Superior temporal gyrus (tissue), 1 donor: Measurements from ENCODE around the gene ZBTB2.

Source experiments
- DNase-seq: peaks from one replicate; pipeline ENCODE4 v3.0.0-alpha.2; 2016; ENCODE audit errors: extremely low spot score

ZBTB2 gene, protein sequence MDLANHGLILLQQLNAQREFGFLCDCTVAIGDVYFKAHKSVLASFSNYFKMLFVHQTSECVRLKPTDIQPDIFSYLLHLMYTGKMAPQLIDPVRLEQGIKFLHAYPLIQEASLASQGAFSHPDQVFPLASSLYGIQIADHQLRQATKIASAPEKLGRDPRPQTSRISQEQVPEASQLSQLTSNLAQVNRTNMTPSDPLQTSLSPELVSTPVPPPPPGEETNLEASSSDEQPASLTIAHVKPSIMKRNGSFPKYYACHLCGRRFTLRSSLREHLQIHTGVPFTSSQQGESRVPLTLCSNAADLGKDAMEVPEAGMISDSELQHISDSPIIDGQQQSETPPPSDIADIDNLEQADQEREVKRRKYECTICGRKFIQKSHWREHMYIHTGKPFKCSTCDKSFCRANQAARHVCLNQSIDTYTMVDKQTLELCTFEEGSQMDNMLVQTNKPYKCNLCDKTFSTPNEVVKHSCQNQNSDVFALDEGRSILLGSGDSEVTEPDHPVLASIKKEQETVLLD

GRCh38 chr6:151391471-151392413 is at the start of gene ZBTB2:
Gene ZBTB2, minus strand, starts transcription at chr6:151391559. Its CDS starts 17,922 bp downstream, at chr6:151373637.
- DNase-seq, result peak; percentile 71

DNA sequence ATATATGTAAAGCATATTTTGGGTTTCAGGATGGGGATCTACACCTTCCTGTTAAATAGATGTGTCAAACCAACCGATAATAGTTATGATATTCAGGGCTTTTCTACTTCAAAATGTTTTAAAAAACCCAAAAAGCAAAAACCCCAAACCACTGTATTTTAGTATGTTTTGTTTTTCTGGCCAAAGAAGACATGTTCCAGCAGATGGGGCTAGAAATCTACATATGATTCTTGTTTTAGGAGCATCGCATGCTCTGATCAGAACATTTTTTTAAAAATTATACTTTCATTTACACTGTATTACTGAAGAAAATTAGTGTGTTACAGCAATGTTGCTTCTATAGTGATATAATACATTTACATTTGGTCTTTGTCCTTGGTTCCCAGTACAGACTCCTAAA is 49.6 kb upstream of the ZBTB2 start:
- peak; percentile 69 for DNase-seq

DNA sequence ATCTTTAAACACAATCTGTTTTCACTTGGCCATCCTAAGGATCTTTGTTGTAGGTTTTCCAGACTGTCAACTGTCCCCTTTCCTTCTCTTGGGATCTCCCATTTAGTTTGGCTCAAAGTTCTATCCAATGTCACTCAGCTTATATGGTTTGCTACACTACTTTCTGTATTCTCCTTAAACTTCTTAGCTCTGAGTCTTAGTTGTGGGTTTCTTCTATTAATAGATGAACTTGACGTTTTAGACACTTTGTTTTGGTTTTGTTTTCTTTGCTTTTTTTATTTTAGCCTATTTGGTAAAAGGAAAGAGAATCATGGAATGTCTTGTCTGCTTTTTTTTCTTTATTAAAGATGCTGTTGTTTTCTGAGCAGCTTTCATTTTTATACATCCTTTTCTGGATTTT is 49.1 kb upstream of the ZBTB2 start:
- no peak for DNase-seq

GRCh38 chr6:151437401-151437800 is 46.0 kb upstream of the ZBTB2 start:
- no peak for DNase-seq

- DNase-seq, result no peak
Observed at GRCh38 chr6:151436802-151437201, 45.4 kb upstream of the ZBTB2 start.

- no peak for DNase-seq
Observed at GRCh38 chr6:151436300-151436699, 44.9 kb upstream of the ZBTB2 start.

DNA sequence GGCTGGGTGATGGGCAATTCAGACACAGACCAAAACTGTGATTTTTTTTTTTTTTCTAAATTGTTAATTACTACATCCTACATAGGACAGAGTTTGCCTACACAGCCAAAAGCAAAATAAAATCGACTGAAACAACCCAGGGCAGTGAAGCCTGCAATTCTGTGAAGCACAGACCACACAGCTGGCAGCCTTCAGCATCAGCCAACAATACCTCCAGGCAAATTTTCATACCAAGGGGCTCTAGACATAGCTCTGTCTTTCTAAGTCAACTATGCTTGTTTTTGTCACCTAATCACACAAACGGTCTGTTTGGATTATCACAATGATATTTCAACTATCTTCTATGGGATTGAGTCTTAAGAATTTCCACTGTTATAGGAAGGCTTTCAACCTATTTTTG is 43.0 kb upstream of the ZBTB2 start:
- no peak for DNase-seq

DNA sequence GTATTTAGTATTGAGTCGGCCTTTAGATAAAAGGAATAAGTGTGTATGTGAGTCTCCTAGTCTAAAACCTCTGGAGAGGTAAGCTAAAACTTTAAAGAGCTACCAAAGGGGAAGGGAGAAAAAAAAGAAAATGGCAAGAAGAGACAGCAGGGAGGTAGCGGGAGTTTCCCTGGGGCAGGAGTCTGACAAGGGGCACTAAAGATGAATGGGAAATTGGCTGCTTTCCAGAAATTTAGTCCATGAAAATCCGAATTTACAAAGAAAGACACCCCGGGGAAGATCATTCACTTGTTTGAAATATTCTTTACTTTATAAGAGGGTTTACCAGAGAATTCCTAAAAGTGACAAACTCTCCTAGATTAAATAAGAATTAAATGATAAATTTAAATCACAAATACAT is 41.3 kb upstream of the ZBTB2 start:
- no peak for DNase-seq

DNA sequence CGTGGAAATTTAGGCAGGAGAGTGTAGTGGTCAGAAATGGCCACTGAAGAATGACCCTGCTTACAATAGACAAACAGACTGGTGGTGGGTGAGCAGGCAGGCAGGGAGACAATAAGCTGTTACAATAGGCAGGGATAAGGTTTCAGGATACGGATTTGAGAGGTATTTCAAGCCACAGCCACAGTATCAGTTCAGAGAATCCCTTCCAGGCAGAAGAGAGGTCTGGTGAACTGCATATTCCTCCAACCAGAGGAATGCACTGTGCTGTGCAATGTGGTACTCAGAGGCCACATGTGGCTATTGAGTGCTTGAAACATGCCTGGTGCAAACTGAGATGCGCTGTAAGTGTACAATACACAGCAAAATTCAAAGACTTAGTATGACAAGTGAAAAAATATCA is 40.0 kb upstream of the ZBTB2 start:
- no peak for DNase-seq

GRCh38 chr6:151430886-151431285 is 39.5 kb upstream of the ZBTB2 start:
- no peak for DNase-seq

DNA sequence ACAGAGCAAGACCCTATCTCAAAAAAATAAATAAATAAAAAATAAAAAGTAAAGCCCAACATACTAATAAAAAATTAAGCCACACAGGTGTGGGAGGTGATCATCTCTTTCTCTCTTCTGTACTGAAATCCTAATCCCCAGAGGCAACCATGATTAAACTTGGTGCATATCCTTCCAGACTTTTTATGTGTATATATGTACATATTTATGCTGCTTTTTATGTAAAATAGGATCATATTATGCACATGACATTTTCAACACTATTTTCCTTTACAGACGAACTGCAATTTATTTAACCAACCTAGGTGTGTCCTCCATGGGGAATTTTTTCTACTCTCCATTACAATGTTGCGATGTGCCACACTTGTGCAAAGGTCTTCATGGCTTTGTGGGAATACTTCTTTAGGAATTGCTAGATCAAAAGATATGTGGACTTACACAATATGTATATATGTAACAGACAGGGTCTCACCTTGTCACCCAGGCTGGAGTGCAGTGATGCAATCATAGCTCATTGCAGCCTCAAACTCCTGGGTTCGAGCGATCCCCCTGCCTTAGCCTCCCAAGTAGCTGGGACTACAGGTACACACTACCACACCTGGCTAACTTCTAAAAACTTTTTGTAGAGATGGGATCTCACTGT is 36.9 kb upstream of the ZBTB2 start:
- DNase-seq, result no peak

GRCh38 chr6:151425561-151425960 is 34.2 kb upstream of the ZBTB2 start:
- no peak for DNase-seq

DNA sequence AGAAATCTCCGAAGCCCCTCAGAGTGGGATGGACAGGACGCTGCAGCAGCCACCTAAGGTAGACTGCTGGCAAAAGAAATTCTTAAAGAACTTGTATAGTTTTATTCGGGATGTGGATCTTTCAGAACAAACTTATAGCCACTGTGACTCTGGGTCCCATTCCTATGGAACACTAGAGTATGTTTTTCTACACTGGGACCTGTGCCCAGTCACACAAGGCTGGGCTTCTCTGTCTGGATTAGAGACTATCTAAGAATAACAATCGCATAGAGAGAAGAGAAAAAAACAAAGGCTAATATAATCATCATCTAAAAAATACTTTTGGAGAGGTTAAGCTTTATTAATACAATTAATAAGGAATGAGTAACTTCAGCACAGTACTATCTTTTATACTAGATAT is 31.6 kb upstream of the ZBTB2 start:
- DNase-seq, result peak; percentile 62

GRCh38 chr6:151417477-151417876 is 26.1 kb upstream of the ZBTB2 start:
- no peak for DNase-seq

GRCh38 chr6:151414641-151415260 is 23.4 kb upstream of the ZBTB2 start:
- DNase-seq, result no peak

GRCh38 chr6:151413372-151414145 is 22.2 kb upstream of the ZBTB2 start:
- no peak for DNase-seq

DNA sequence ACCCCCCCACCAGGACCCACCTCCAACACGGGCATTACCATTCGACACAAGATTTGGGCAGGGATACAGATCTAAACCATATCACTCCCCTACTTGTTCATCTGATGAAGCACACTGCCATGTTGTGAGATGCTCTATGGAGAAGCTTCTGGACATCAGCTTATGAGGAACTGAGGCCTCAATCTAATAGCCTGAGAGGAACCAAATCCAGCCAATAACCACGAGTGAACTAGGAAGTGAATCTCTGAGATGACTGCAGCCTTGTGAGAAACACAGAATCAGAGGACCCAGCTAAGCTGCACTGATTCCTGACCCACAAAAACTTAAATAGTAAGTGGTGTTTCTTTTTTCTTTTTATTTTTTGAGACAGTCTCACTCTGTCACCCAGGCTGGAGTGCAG is 21.6 kb upstream of the ZBTB2 start:
- no peak for DNase-seq

DNA sequence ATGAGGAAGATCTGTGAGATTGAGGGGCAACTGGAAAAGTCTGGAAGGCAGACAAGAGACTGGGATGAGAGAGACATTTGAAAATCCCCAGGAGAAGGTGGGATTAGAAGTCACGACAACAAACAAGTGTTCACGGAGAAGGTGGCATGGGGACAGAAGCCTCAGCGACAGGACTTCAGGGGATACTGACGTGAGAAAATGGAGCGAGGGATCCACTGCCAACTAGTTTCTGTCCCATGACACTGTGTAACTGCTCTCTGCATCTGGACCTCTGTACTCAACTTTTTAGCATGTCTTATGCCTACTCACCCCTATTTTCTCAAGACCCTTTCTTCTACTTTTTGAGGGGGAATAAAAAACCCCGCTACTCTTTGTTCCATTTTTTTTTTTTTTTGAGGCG is 18.3 kb upstream of the ZBTB2 start:
- no peak for DNase-seq

GRCh38 chr6:151409260-151409659 is 17.9 kb upstream of the ZBTB2 start:
- no peak for DNase-seq

- no peak for DNase-seq
Observed at GRCh38 chr6:151408858-151409257, 17.5 kb upstream of the ZBTB2 start.

- no peak for DNase-seq
Observed at GRCh38 chr6:151403919-151404308, 12.6 kb upstream of the ZBTB2 start.
